ENCODE data around the gene PRKCH.

Gene PRKCH

GRCh38 chr14:61337893-61338292 is 16.5 kb downstream of the PRKCH start:
- DNase-seq (ENCODE audit: low read depth) = no peak

GRCh38 chr14:61338457-61338856 is 17.1 kb downstream of the PRKCH start:
- no peak for DNase-seq (ENCODE audit: low read depth)

GRCh38 chr14:61341275-61342206 is 20.2 kb downstream of the PRKCH start:
- DNase-seq (ENCODE audit: low read depth) = no peak

GRCh38 chr14:61342486-61342885 is 21.1 kb downstream of the PRKCH start:
- DNase-seq (ENCODE audit: low read depth) = no peak

- DNase-seq (ENCODE audit: low read depth) = no peak
Observed at GRCh38 chr14:61342932-61343331, 21.6 kb downstream of the PRKCH start.

- DNase-seq (ENCODE audit: low read depth) = no peak
Observed at GRCh38 chr14:61343471-61343870, 22.1 kb downstream of the PRKCH start.

- no peak for DNase-seq (ENCODE audit: low read depth)
Observed at GRCh38 chr14:61343991-61344405, 22.6 kb downstream of the PRKCH start.

GRCh38 chr14:61344437-61345150 is 23.2 kb downstream of the PRKCH start:
- DNase-seq (ENCODE audit: low read depth) = no peak

- no peak for DNase-seq (ENCODE audit: low read depth)
Observed at GRCh38 chr14:61345151-61345482, 23.7 kb downstream of the PRKCH start.

GRCh38 chr14:61346221-61346620 is 24.8 kb downstream of the PRKCH start:
- DNase-seq (ENCODE audit: low read depth) = no peak

- no peak for DNase-seq (ENCODE audit: low read depth)
Observed at GRCh38 chr14:61346793-61347192, 25.4 kb downstream of the PRKCH start.

- DNase-seq (ENCODE audit: low read depth) = no peak
Observed at GRCh38 chr14:61347826-61348443, 26.6 kb downstream of the PRKCH start.

- no peak for DNase-seq (ENCODE audit: low read depth)
Observed at GRCh38 chr14:61350427-61351270, 29.3 kb downstream of the PRKCH start.

- DNase-seq (ENCODE audit: low read depth) = no peak
Observed at GRCh38 chr14:61351477-61351876, 30.1 kb downstream of the PRKCH start.

- no peak for DNase-seq (ENCODE audit: low read depth)
Observed at GRCh38 chr14:61355892-61356325, 34.5 kb downstream of the PRKCH start.

GRCh38 chr14:61357123-61357522 is 35.7 kb downstream of the PRKCH start:
- DNase-seq (ENCODE audit: low read depth) = no peak

GRCh38 chr14:61358554-61359226 is 37.3 kb downstream of the PRKCH start:
- DNase-seq (ENCODE audit: low read depth) = no peak

GRCh38 chr14:61360796-61361525 is 39.6 kb downstream of the PRKCH start:
- no peak for DNase-seq (ENCODE audit: low read depth)

GRCh38 chr14:61362072-61362750 is 40.8 kb downstream of the PRKCH start:
- DNase-seq (ENCODE audit: low read depth) = no peak

GRCh38 chr14:61364243-61364642 is 42.9 kb downstream of the PRKCH start:
- no peak for DNase-seq (ENCODE audit: low read depth)
